ENCODE measurements around the gene ATG13.

GRCh38 chr11:46719543-46720218 lies 102.3 kb downstream of the ATG13 start:
- TF ChIP-seq CTCF (IDR thresholded peaks at IDR 0.05) = no peak
- no peak for TF ChIP-seq POLR2A (IDR thresholded peaks at IDR 0.05)

Data from lower leg skin (tissue), 3 donors.